C4-2B (cell line): ENCODE results near the gene XPA.

Experiments
- H3K27ac ChIP-seq: fragments of 450-650 bp; 2 replicates; pipeline ENCODE4 v1.5.1; 2017
- CTCF ChIP-seq: fragments of 450-650 bp; conservative IDR thresholded peaks from 2 replicates; pipeline ENCODE4 v1.5.1; 2017; ENCODE audit warnings: mild to moderate bottlenecking
- ZFX ChIP-seq: fragments of 450-650 bp; IDR thresholded peaks from 2 replicates; pipeline ENCODE4 v1.6.1; 2017

XPA gene

GRCh38 chr9:97665742-97666141 lies 31.4 kb downstream of the XPA start:
- H3K27ac ChIP-seq, result no peak overlapping the region
- TF ChIP-seq ZFX, result no peak
- TF ChIP-seq CTCF, result no peak

- no peak overlapping the region for H3K27ac ChIP-seq
- TF ChIP-seq ZFX (no peak), CTCF (no peak)
These were observed 36.3 kb downstream of the XPA start for GRCh38 chr9:97660847-97661246.

- TF ChIP-seq ZFX (no peak), CTCF (no peak)
- no peak overlapping the region for H3K27ac ChIP-seq
These were observed 36.8 kb downstream of the XPA start for GRCh38 chr9:97660340-97660739.

- no peak overlapping the region for H3K27ac ChIP-seq
- TF ChIP-seq CTCF (no peak), ZFX (no peak)
These were observed 37.4 kb downstream of the XPA start for GRCh38 chr9:97659771-97660170.

GRCh38 chr9:97658707-97659106 lies 38.4 kb downstream of the XPA start:
- no peak overlapping the region for H3K27ac ChIP-seq
- TF ChIP-seq CTCF (no peak), ZFX (no peak)

- H3K27ac ChIP-seq, result no peak overlapping the region
- TF ChIP-seq CTCF (no peak), ZFX (no peak)
These were observed 45.5 kb downstream of the XPA start for GRCh38 chr9:97651646-97652045.

GRCh38 chr9:97647996-97648395 lies 49.1 kb downstream of the XPA start:
- no peak overlapping the region for H3K27ac ChIP-seq
- TF ChIP-seq CTCF (no peak), ZFX (no peak)
